Upper lobe of left lung (tissue), 6 donors: ENCODE measurements around the gene MAZ. TPM values are rescaled to one million over a fixed set of nuclear protein-coding genes. Genes with fewer than 3 reads are reported as not detected.
A peak's percentile ranks its signal among the peaks of the same experiment; 100 is the strongest.

ENCODE experiments used
- ATAC-seq, 2 donors: fragments of 200-7000 bp; cut with Tn5 transposase; one replicate each; pipeline ENCODE4 v1.9.1; 2022; ENCODE audit warnings: mild to moderate bottlenecking in 2 of 2, moderate library complexity in 2 of 2; ENCODE audit not compliant: low FRiP score in 2 of 2
- DNase-seq, 2 donors: peaks; one replicate each; pipeline ENCODE4 v3.0.0-alpha.2; 2019 to 2020
- H3K27ac ChIP-seq, 4 donors: fragments of 200-600 bp; sonication (generic); one replicate each; pipeline ENCODE4 v1.5.1; 2016 to 2019
- H3K27me3 ChIP-seq, 4 donors: fragments of 200-600 bp; sonication (generic); one replicate each; pipeline ENCODE4 v1.5.1; 2017 to 2019
- H3K36me3 ChIP-seq, 4 donors: fragments of 200-600 bp; sonication (generic); one replicate each; pipeline ENCODE4 v1.5.1; 2016 to 2019
- H3K4me1 ChIP-seq, 4 donors: fragments of 200-600 bp; sonication (generic); one replicate each; pipeline ENCODE4 v1.5.1; 2018 to 2019
- H3K4me3 ChIP-seq, 4 donors: fragments of 200-600 bp; sonication (generic); one replicate each; pipeline ENCODE4 v1.5.1; 2017 to 2019; ENCODE audit warnings: mild to moderate bottlenecking in 2 of 4, moderate library complexity in 1 of 4
- H3K9me3 ChIP-seq, 4 donors: fragments of 200-600 bp; sonication (generic); one replicate each; pipeline ENCODE4 v1.5.1; 2018 to 2019
- CTCF ChIP-seq, 6 experiments: fragments of 450-650 bp in 4 of 6; fragments of 200-600 bp in 2 of 6; sonication (generic) in 2 of 6; IDR thresholded peaks; one replicate each; pipeline ENCODE4 v1.5.1; 2016 to 2019; ENCODE audit warnings: antibody characterized with exemption in 6 of 6
- EP300 ChIP-seq, 4 donors: sonication (generic); formaldehyde crosslinking; IDR thresholded peaks; one replicate each; pipeline ENCODE4 v1.5.1; 2017; ENCODE audit warnings: antibody characterized with exemption in 4 of 4, control low read depth in 2 of 4
- POLR2A ChIP-seq, 4 donors: fragments of 450-650 bp; IDR thresholded peaks; one replicate each; pipeline ENCODE4 v1.5.1; 2016 to 2017; ENCODE audit warnings: antibody characterized with exemption in 4 of 4, mild to moderate bottlenecking in 2 of 4
- POLR2AphosphoS5 ChIP-seq, 2 donors: sonication (generic); formaldehyde crosslinking; IDR thresholded peaks; one replicate each; pipeline ENCODE4 v1.5.1; 2017; ENCODE audit warnings: antibody characterized with exemption in 2 of 2
- WGBS, 2 donors: methylation state at CpG; one replicate each; pipeline ENCODE4 v1.1.5; 2017 to 2018; 5-methylcytosine and 5-hydroxymethylcytosine counted together
- total RNA-seq, 6 donors: library from RNA; depleted of rRNA in 4 of 6; stranded (reverse); fragments of >200 nt in 4 of 6; gene quantifications; one replicate each; pipeline versions ENCODE4 v1.1.0 to v1.2.1, GENCODE V29; 2016 to 2021
- donor health status: DM: no; HTN: no; CAD: no; lungs with moderate emphysema.
- donor health status: DM: no; HTN: yes; CAD: no; lungs with severe emphysema.

Gene MAZ
- total RNA-seq, 6 donors from 2014 or later = 83.7 to 232 (median 165) TPM

DNA sequence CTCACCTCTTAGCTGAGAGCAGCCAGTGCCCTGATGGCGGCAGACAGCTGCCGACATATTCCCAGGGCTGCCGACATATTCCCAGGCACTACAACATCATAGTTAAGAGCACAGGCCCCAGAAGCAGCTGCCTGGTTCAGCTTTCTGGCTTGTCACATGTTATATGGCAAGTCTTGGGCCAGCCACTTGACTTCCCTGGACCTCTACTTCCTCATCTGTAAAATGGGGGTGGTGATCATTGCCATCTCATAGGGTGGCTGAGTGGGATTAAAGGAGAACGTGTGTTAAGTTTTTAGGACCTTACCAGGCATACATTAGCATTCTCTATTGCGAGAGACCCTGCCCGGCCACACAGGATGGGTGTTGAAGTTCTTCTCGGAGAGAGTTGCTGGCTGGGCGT is 37.6 kb downstream of the MAZ start:
- peaks cover 0 to 20% (median 13%) of the 10 kb centered on the region in 4 donors for H3K4me1 ChIP-seq
- H3K9me3 ChIP-seq = no peaks in the 10 kb centered on the region
- H3K27me3 ChIP-seq = no peaks in the 10 kb centered on the region
- peak overlapping the region; percentile 12 to 61 (median 48) for H3K27ac ChIP-seq
- H3K36me3 ChIP-seq = peaks cover 45 to 96% (median 89%) of the 10 kb centered on the region in 4 donors
- H3K4me3 ChIP-seq = no peak overlapping the region
- WGBS, 2 donors = 96 to 97% methylated on average over 8 of the region's 8 CpGs
- TF ChIP-seq POLR2A (IDR thresholded peaks at IDR 0.05) (no peak), CTCF (IDR thresholded peaks at IDR 0.05) (no peak), POLR2AphosphoS5 (IDR thresholded peaks at IDR 0.05) (no peak), EP300 (IDR thresholded peaks at IDR 0.05) (no peak)
- ATAC-seq = no peak
- DNase-seq = no peak

DNA sequence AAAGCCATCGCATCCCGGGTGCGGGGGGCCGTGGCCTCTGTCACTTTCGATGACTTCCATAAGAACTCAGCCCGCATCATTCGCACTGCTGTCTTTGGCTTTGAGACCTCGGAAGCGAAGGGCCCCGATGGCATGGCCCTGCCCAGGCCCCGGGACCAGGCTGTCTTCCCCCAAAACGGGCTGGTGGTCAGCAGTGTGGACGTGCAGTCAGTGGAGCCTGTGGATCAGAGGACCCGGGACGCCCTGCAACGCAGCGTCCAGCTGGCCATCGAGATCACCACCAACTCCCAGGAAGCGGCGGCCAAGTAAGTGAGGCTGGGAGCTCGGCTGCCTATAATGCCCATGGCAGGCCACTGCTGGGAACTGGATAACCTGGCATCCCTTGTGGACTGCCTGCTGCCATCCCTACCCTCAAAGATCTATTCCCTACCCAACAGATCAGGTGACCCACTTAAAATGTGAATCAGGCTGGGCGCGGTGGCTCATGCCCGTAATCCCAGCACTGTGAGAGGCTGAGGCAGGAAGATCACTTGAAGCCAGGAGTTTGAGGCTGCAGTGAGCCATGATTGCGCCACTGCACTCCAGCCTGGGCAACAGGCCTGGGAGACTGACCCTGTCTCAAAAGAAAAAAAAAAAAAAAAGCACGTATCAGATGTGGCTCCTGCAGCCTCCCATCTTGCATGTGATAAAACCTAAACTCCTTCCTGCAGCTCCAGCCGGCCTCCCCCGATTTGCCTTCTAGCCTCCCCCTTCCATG is 38.4 kb downstream of the MAZ start:
- 88% methylated on average over 26 of the region's 28 CpGs for WGBS, 2 donors
- DNase-seq (peak; percentile 75 to 87), ATAC-seq (peak; percentile 14 to 61)
- Histone ChIP-seq H3K27me3 (no peaks in the 10 kb centered on the region), H3K4me3 (no peak overlapping the region), H3K9me3 (no peaks in the 10 kb centered on the region), H3K36me3 (peaks cover 45 to 88% (median 82%) of the 10 kb centered on the region in 4 donors), H3K4me1 (peaks cover 4 to 27% (median 15%) of the 10 kb centered on the region in 4 donors), H3K27ac (peak overlapping the region; percentile 12 to 65 (median 60))
- TF ChIP-seq POLR2AphosphoS5 (IDR thresholded peaks at IDR 0.05) (peak in 1 of 2 donors; percentile 16), CTCF (IDR thresholded peaks at IDR 0.05) (no peak), POLR2A (IDR thresholded peaks at IDR 0.05) (no peak), EP300 (IDR thresholded peaks at IDR 0.05) (peak in 2 of 4 donors; percentile 46 to 65)

DNA sequence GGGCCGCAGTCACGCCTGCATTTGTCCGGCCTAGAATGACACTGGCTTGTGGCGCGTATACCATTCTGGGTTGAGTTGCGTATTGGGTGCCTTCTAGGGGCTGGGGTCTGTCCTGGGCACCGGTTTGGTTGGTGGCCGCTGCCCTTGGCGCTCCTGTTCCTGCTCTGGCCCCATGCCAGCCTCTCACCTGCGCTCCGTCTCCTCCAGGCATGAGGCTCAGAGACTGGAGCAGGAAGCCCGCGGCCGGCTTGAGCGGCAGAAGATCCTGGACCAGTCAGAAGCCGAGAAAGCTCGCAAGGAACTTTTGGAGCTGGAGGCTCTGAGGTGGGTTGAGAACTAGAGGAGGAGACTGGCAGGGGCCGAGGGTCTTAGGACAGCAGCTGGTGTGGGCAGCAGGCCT is 39.3 kb downstream of the MAZ start:
- H3K27me3 ChIP-seq = no peaks in the 10 kb centered on the region
- H3K4me1 ChIP-seq = peaks cover 4 to 27% (median 16%) of the 10 kb centered on the region in 4 donors
- H3K4me3 ChIP-seq = no peak overlapping the region
- DNase-seq (peak; percentile 68 to 75), ATAC-seq (no peak)
- TF ChIP-seq CTCF (IDR thresholded peaks at IDR 0.05) (no peak), POLR2A (IDR thresholded peaks at IDR 0.05) (no peak), EP300 (IDR thresholded peaks at IDR 0.05) (no peak), POLR2AphosphoS5 (IDR thresholded peaks at IDR 0.05) (no peak)
- no peaks in the 10 kb centered on the region for H3K9me3 ChIP-seq
- peaks cover 36 to 79% (median 73%) of the 10 kb centered on the region in 4 donors for H3K36me3 ChIP-seq
- WGBS, 2 donors = 69 to 86% methylated on average over 13 to 16 of the region's 18 CpGs
- H3K27ac ChIP-seq = peak overlapping the region in 3 of 4 donors; percentile 55 to 65 (median 65)

- peak; percentile 82 to 94 for DNase-seq
- Histone ChIP-seq H3K27ac (peak overlapping the region in 1 of 4 donors; percentile 35), H3K4me1 (peaks cover 4 to 27% (median 16%) of the 10 kb centered on the region in 4 donors), H3K9me3 (no peaks in the 10 kb centered on the region), H3K36me3 (peaks cover 20 to 51% (median 46%) of the 10 kb centered on the region in 4 donors), H3K27me3 (no peaks in the 10 kb centered on the region), H3K4me3 (no peak overlapping the region)
- TF ChIP-seq EP300 (IDR thresholded peaks at IDR 0.05) (no peak), POLR2AphosphoS5 (IDR thresholded peaks at IDR 0.05) (peak; percentile 15 to 43), POLR2A (IDR thresholded peaks at IDR 0.05) (no peak), CTCF (IDR thresholded peaks at IDR 0.05) (peak; percentile 79 to 93 (median 90))
- 44 to 60% methylated on average over 9 to 15 of the region's 15 CpGs for WGBS, 2 donors
- peak; percentile 81 to 88 for ATAC-seq
Measured at GRCh38 chr16:29848420-29849297, 42.3 kb downstream of the MAZ start.
